GM23338 (cell line): Measurements from ENCODE around the gene FAM174C.

ENCODE experiments used
- EZH2 ChIP-seq: fragments of 200-600 bp; sonication (generic); IDR thresholded peaks from one replicate; pipeline ENCODE4 v1.8.0; 2017; ENCODE audit warnings: antibody characterized with exemption, mild to moderate bottlenecking, low read depth; ENCODE audit not compliant: unreplicated experiment
- EZH2phosphoT487 ChIP-seq: fragments of 200-600 bp; sonication (generic); IDR thresholded peaks from one replicate; pipeline ENCODE4 v1.8.1; 2018; ENCODE audit warnings: antibody characterized with exemption; ENCODE audit not compliant: unreplicated experiment
- POLR2AphosphoS5 ChIP-seq: IDR thresholded peaks from 2 replicates; pipeline ENCODE4 v1.6.1; 2016; ENCODE audit warnings: antibody characterized with exemption, low read depth
- TF ChIP-seq, protein P1 (sequence below), 2 experiments: fragments of 200-600 bp in 1 of 2; sonication (generic) in 1 of 2; conservative IDR thresholded peaks; 2 replicates each; pipeline versions ENCODE4 v1.5.1 to v1.6.1; 2016 to 2017; ENCODE audit warnings: antibody characterized with exemption in 2 of 2, low read depth in 2 of 2, mild to moderate bottlenecking in 2 of 2, moderate library complexity in 1 of 2

DNA sequence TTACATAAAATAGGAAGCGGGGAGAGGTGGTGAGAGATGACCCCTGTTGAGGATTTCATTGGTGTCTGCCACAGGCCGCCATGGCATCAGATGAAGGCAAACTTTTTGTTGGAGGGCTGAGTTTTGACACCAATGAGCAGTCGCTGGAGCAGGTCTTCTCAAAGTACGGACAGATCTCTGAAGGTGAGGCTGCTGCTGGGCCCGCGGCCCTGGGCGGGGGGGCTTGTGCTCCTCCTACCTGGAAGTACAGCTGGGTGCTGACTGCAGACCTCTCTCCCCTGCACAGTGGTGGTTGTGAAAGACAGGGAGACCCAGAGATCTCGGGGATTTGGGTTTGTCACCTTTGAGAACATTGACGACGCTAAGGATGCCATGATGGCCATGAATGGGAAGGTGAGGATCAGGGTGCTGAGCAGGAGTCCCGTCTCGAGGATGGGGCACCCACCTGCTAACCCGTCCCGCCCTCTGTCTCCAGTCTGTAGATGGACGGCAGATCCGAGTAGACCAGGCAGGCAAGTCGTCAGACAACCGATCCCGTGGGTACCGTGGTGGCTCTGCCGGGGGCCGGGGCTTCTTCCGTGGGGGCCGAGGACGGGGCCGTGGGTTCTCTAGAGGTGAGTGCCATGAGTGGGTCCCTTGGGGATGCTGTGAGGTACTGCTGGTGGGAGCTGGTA lies 4.3 kb upstream of the FAM174C start:
- TF ChIP-seq, protein P1, sequence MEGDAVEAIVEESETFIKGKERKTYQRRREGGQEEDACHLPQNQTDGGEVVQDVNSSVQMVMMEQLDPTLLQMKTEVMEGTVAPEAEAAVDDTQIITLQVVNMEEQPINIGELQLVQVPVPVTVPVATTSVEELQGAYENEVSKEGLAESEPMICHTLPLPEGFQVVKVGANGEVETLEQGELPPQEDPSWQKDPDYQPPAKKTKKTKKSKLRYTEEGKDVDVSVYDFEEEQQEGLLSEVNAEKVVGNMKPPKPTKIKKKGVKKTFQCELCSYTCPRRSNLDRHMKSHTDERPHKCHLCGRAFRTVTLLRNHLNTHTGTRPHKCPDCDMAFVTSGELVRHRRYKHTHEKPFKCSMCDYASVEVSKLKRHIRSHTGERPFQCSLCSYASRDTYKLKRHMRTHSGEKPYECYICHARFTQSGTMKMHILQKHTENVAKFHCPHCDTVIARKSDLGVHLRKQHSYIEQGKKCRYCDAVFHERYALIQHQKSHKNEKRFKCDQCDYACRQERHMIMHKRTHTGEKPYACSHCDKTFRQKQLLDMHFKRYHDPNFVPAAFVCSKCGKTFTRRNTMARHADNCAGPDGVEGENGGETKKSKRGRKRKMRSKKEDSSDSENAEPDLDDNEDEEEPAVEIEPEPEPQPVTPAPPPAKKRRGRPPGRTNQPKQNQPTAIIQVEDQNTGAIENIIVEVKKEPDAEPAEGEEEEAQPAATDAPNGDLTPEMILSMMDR (conservative IDR thresholded peaks at IDR 0.05; ENCODE audit: low read depth in 2 of 2) = no peak
- no peak for TF ChIP-seq EZH2
- TF ChIP-seq EZH2phosphoT487 = no peak
- no peak for TF ChIP-seq POLR2AphosphoS5
